Measurements from ENCODE around the gene PLN. TPM values are rescaled to one million over a fixed set of nuclear protein-coding genes. Genes with fewer than 3 reads are reported as not detected.

Gene PLN
- total and polyA plus RNA-seq, 10 of the 15 experiments (the other 5 are each of a cell fraction or from before 2014, with no cell fraction given): 0.16 to 0.44 TPM; not detected in 8

DNA sequence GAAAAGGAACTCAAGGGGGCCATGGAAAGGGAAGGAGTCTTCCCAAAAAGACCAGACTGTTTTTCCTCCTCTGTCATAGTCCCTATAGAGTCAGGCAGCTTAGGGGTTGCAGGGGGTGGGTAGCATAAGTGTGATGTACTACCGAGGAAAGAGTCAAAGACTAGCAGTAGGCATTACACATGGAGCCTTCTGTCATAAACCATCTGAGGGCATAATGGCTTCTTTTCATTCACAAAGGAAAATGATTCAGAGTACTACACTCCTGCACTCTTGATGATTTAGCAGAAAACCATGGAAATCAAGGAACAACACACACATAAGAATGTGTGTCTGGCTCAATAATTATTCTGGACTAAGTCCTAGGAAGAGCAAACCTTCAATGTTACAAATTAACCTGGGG, 14.9 kb downstream of the PLN start (continued):
- TF ChIP-seq, protein P1, sequence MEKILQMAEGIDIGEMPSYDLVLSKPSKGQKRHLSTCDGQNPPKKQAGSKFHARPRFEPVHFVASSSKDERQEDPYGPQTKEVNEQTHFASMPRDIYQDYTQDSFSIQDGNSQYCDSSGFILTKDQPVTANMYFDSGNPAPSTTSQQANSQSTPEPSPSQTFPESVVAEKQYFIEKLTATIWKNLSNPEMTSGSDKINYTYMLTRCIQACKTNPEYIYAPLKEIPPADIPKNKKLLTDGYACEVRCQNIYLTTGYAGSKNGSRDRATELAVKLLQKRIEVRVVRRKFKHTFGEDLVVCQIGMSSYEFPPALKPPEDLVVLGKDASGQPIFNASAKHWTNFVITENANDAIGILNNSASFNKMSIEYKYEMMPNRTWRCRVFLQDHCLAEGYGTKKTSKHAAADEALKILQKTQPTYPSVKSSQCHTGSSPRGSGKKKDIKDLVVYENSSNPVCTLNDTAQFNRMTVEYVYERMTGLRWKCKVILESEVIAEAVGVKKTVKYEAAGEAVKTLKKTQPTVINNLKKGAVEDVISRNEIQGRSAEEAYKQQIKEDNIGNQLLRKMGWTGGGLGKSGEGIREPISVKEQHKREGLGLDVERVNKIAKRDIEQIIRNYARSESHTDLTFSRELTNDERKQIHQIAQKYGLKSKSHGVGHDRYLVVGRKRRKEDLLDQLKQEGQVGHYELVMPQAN (conservative IDR thresholded peaks at IDR 0.05): no peak
- TF ChIP-seq DPF2 (IDR thresholded peaks at IDR 0.05) (no peak), ZBED1 (IDR thresholded peaks at IDR 0.05; ENCODE audit: borderline replicate concordance) (no peak), BACH1 (IDR thresholded peaks at IDR 0.05; ENCODE audit: borderline replicate concordance) (no peak), CBX5 (IDR thresholded peaks at IDR 0.05; ENCODE audit: low read depth) (no peak)

DNA sequence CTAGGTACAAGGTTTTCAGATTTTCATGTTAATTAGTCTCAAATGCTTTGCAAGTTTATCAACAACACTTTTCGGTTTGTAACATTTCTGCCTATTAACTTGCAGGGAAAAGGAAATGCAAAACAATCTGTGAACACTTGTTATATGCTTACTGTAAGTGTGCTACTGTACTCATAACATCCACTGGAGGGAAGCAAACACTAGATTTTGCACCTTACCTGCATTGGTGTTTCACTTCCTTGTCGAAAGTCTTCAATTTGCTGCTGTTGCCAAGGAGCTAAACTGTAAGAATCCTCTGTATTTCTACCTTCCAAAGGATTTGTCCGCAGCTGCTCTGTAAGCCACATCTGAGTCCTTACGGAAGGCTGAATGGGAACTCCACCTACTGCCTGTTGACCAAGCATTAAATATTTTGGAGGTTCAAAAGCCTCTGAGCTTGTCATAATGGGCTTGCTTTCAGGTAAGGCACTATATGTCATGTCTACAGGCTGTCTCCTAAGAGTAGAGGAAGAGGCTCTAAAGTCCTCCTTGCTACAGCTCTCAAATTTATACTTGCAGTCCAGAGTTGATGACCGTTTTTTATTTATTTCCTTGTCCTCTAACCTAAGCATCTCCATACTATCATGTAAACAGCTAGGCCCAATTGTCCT, 17.3 kb downstream of the PLN start:
- DNase-seq (ENCODE audit: low read depth, low spot score): peak; percentile 65
- SMC1A ChIA-PET (ENCODE audit: uncharacterized antibody, unreplicated experiment): interaction anchor here (0.6 to 3.1 kb wide), 43 partner anchors 10 to 650 kb away, joined by 3 to 42 read pairs (median 4); no protein-coding TSS in a partner anchor
- Histone ChIP-seq H2AFZ (ENCODE audit: control insufficient read depth, low read depth, low read length) (no peak overlapping the region; the same call in 1 of the 2 replicates), H4K20me1 (ENCODE audit: control insufficient read depth, insufficient read depth) (no peaks in the 10 kb centered on the region), H3K27ac (ENCODE audit: control insufficient read depth, insufficient read depth) (no peak overlapping the region), H3K79me2 (ENCODE audit: control insufficient read depth, insufficient read depth, low read length) (no peaks in the 10 kb centered on the region), H3K36me3 (ENCODE audit: control insufficient read depth in 2 of 2, insufficient read depth in 2 of 2, low read length in 1 of 2) (no peaks in the 10 kb centered on the region), H3K4me3 (no peak overlapping the region), H3K9me3 (replicated peaks; ENCODE audit: control insufficient read depth, insufficient read depth, low read length) (no peaks in the 10 kb centered on the region), H3K4me1 (ENCODE audit: control insufficient read depth, insufficient read depth, low read length) (peaks cover 2% of the 10 kb centered on the region; the same call in 1 of the 2 replicates), H3K9ac (ENCODE audit: control insufficient read depth, insufficient read depth, low read length) (no peak overlapping the region), H3K4me2 (ENCODE audit: control insufficient read depth, insufficient read depth) (no peak overlapping the region; the same call in 1 of the 2 replicates), H3K27me3 (replicated peaks in 1 of 2; ENCODE audit: control insufficient read depth in 2 of 2, insufficient read depth in 2 of 2, low read length in 1 of 2) (no peaks in the 10 kb centered on the region)
- POLR2A ChIA-PET: no interaction called here
- peak; percentile 100 for ATAC-seq
- WGBS (ENCODE audit: insufficient coverage, insufficient replicate concordance, low lambda C conversion rate, missing lambda C conversion rate): 13% methylated on average over 5 of the region's 5 CpGs
- CTCF ChIA-PET: interaction anchor here (0.7 to 5.0 kb wide), 58 partner anchors 9 to 583 kb away, joined by 3 to 54 read pairs (median 5); partner anchors contain the start of gene PLN
- TSS peak; percentile 36 for BruUV-seq (replicated peaks)
- intact Hi-C loops (cut with micrococcal nuclease; ENCODE audit: unreplicated experiment): loop anchor here (1.0 to 10.0 kb wide), 6 partner anchors 53 to 545 kb away; partner anchors contain the start of gene ASF1A
- FAIRE-seq: peak; percentile 99
- RAD21 ChIA-PET (ENCODE audit: unreplicated experiment): interaction anchor here (0.6 to 2.5 kb wide), 31 partner anchors 8 to 725 kb away, joined by 3 to 21 read pairs (median 4); partner anchors contain the start of gene MCM9
- in situ Hi-C loops (cut with MboI): no loop called here
- no peak for TF ChIP-seq ZNF384 (IDR thresholded peaks at IDR 0.05; ENCODE audit: borderline replicate concordance, low read depth, low read length)
- TF ChIP-seq, protein P1 (conservative IDR thresholded peaks at IDR 0.05): no peak
- TF ChIP-seq, protein P2, sequence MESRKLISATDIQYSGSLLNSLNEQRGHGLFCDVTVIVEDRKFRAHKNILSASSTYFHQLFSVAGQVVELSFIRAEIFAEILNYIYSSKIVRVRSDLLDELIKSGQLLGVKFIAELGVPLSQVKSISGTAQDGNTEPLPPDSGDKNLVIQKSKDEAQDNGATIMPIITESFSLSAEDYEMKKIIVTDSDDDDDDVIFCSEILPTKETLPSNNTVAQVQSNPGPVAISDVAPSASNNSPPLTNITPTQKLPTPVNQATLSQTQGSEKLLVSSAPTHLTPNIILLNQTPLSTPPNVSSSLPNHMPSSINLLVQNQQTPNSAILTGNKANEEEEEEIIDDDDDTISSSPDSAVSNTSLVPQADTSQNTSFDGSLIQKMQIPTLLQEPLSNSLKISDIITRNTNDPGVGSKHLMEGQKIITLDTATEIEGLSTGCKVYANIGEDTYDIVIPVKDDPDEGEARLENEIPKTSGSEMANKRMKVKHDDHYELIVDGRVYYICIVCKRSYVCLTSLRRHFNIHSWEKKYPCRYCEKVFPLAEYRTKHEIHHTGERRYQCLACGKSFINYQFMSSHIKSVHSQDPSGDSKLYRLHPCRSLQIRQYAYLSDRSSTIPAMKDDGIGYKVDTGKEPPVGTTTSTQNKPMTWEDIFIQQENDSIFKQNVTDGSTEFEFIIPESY (IDR thresholded peaks at IDR 0.05): no peak
- no peak for TF ChIP-seq TARDBP (IDR thresholded peaks at IDR 0.05; ENCODE audit: borderline replicate concordance)
- TF ChIP-seq SPI1 (IDR thresholded peaks at IDR 0.05; ENCODE audit: borderline replicate concordance, insufficient read depth, low read depth, low read length): peak; percentile 91
- no peak for TF ChIP-seq NFXL1 (IDR thresholded peaks at IDR 0.05; ENCODE audit: borderline replicate concordance)
- no peak for TF ChIP-seq BMI1 (IDR thresholded peaks at IDR 0.05; ENCODE audit: borderline replicate concordance)
- no peak for TF ChIP-seq TBL1XR1 (IDR thresholded peaks at IDR 0.05; ENCODE audit: low read depth, low read length)
- TF ChIP-seq POU2F2 (IDR thresholded peaks at IDR 0.05; ENCODE audit: borderline replicate concordance, low read depth, low read length): peak; percentile 33; the same call in 1 of the 3 replicates
- peak; percentile 64; the same call in 1 of the 2 replicates for TF ChIP-seq RFX5 (IDR thresholded peaks at IDR 0.05; ENCODE audit: low read depth, low read length)

Measured in GM12878 (cell line).